GM21723 (cell line): ENCODE results near the gene HESX1.

Experiments used
- ATAC-seq: cut with Tn5 transposase; IDR thresholded peaks from one replicate; pipeline ENCODE4 v1.9.1; 2021; ENCODE audit warnings: mild to moderate bottlenecking, moderate library complexity; ENCODE audit not compliant: unreplicated experiment

HESX1 gene

DNA sequence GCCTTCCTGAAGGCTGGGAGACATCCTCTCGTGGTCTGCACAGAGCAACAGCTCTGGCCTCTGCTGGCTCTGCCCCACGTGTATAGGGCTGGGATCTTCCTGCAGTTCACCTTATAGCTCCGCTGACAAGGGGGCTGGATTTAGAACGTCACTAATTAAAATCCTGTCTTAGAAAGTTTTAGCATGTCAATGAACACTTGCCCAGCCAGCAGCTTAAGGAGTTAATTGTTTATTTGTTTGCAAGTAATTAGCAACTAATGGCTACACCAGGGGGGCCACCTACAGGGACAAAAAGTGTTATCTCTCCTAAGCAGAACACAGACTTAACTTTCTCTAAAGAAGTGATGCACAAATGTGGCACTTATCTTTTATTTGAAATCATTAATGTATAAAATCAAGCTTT, at the start of gene HESX1:
Gene HESX1, minus strand, starts transcription at position 84 of the 403 bp plus-strand sequence. Its CDS starts 60 bp downstream, at position 24.
- no peak for ATAC-seq

GRCh38 chr3:57244946-57245345, 45.2 kb upstream of the HESX1 start:
- no peak for ATAC-seq

GRCh38 chr3:57234613-57235575, 35.1 kb upstream of the HESX1 start:
- ATAC-seq, result no peak

- no peak for ATAC-seq
These were observed 34.0 kb upstream of the HESX1 start for GRCh38 chr3:57233799-57234198.

- no peak for ATAC-seq
These were observed 30.2 kb upstream of the HESX1 start for GRCh38 chr3:57230006-57230405.

DNA sequence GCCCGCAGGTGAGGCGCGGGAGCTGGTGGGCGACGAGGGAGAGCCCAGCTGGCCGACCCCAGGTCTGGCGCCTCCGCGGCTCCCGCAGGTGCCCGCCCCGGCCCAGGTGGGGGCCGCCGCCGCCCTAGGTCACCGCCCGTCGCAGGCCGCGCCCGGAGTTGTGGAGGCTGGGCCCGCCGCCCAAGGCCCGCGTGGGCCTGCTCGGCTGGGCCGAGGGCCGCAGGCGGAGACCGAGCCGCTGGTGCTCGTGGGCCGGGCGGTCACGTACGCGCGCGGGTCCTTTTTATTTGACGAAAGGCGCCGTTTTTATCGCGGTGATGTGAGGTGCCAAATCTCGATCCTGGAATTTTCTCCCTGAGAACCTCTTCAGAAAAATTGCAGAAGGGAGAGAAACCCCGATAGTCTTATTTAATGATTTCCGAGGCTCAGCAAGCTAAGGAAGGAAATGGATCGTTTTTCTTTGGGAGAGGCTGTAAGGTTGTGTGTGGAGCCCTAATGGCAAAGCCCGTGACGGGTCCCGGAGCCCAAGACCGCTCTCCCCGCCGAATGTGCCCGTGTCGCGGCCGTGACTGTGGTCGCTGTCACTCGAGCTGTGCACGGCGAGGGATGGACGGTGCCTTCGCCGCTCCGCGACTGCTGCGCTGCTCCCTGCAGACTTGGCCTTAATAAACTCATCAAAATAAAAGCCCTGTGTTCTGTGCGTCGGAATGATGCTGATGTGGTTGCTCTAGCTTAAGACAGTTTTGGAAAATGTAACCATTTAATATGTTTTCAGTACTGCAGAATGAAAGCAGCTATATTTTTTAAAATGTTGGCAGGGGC, 28.4 kb upstream of the HESX1 start:
- peak; percentile 48 for ATAC-seq

DNA sequence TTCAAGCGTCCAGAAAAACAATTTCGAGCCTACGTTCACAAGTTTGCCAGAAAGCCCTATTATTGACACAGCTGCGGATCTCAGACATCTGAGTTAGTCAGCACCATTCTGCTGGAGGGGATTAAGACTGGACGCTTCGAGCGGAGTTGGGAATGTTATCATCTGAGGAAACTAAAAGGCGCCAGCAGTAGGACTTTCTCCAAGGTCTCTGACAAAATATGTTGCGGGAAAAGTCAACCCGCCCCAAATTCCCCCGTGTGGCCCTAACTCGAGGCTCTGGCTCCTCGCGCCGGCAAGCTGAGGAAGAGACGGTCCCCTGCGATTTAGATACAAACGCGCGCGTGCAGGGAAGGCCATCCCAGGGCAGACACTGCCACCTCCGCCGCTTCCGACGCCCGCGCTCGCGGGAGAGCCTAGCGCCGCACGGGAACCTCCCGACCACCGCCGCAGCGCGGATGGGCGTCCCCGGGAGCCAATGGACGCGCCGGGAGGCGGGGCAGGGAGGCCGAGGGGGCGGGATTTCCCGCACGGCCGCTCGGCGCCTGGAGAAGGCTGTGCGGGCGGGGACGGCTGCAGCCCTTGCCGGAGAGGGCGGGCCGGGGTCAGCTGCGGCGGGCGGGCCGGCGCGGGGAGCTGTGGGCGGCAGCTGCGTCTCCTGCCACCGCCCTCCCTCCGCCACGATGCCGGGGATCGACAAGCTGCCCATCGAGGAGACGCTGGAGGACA, 27.6 kb upstream of the HESX1 start, which contains the start of gene APPL1:
Gene APPL1, plus strand, starts transcription at position 526 of the 726 bp plus-strand sequence. Its CDS starts 155 bp downstream, at position 681.
- peak; percentile 87 for ATAC-seq

GRCh38 chr3:57226176-57226575, 26.4 kb upstream of the HESX1 start:
- no peak for ATAC-seq

DNA sequence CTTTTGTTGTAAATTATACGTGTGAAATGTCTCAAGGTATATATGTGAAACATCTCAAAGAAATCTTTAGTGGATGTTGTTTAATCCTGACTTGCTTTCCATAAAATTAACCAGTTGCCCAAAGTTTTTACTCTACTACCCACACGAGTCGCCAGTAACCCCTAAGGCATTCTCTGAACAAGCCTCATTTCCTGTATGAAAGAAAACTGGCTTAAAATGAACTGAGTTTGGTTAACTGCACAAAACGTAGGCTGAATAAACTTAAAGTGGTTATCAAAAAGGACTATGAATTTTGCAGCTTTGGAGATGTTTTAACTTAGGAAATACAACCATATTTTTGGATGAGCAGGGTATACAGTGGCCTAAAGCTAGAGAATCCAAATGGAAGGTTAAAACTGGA, 25.1 kb upstream of the HESX1 start:
- ATAC-seq, result no peak

DNA sequence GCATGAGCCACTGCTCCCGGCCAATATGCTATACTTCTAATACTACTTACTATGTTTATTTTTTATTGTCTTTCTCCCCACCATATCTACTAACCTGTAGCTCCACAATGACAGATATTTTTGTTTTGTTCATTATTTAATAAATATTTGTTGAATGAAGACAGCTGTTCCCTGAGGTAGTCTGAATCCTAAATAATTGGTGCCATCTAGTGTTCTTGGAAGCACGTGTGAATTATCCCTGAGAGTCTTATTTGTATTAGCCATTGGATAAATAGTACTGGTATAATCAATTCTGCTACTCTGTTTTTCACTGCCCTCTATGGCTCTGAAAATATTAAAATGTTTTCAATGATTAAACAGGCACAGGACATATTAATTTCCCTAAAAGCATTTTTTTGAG, 22.1 kb upstream of the HESX1 start:
- ATAC-seq, result no peak

GRCh38 chr3:57206423-57206822, 6.6 kb upstream of the HESX1 start:
- ATAC-seq, result no peak

- no peak for ATAC-seq
These were observed 5.1 kb downstream of the HESX1 start for GRCh38 chr3:57194641-57195040.

- ATAC-seq, result no peak
These were observed 7.8 kb downstream of the HESX1 start for GRCh38 chr3:57192028-57192427.

DNA sequence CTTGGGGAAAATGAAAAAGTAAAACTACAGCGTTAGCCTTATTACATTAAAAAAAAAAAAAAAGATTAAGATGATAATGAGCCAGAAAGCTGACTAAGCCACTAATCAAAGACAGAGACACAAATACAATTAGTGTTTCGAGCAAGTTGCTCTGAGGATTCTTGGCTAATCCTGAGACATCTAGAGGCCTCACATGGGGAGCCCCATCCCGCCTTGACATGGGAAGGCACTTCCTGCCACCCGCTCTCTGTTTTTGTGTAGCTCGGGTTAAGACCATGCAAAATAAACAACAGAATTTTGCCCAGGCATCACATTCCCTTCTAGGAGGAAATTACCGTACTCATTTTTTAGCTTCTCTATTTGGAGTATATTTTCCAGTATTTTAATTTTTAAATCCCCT, 15.3 kb downstream of the HESX1 start:
- no peak for ATAC-seq

DNA sequence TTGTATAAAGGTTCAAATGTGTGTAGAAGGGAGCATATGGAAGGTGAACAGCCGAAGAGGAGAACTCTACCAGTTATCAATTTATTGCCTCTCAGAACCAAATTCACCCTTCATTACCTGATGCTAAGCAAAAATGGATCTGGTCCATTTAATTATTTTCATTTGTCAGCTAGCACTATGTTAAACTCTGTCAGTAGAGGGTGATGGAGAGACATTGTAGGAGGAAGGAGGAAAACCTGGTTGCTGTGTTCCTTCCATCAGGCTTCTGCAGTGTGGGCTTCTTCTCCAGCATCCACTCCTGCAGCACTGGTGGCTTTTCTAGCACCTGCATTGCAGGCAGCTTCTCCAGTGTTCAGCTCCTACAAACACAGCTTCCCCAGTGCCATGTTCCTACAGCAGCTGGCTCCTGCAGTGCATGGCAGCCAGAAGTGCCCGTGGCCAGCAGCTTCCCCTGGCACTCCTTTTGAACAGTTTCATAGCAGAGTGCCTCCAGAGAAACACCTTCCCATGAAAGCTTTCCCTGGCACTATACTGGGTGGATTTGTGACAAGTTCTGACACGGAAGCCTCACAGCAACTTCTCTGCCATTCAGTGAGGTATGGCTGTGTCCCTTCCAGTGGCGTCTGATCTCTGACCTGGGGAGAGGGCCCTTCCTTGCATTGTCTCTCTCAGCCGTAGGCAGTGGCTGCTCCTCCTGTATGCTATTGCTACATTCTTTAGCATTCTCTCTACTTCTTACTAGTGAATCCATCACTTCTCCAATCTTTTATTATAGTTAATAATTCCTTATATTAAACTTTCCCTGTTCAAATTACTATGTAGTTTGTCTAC, 20.0 kb downstream of the HESX1 start:
- ATAC-seq, result no peak

GRCh38 chr3:57176045-57176444, 23.7 kb downstream of the HESX1 start:
- no peak for ATAC-seq

DNA sequence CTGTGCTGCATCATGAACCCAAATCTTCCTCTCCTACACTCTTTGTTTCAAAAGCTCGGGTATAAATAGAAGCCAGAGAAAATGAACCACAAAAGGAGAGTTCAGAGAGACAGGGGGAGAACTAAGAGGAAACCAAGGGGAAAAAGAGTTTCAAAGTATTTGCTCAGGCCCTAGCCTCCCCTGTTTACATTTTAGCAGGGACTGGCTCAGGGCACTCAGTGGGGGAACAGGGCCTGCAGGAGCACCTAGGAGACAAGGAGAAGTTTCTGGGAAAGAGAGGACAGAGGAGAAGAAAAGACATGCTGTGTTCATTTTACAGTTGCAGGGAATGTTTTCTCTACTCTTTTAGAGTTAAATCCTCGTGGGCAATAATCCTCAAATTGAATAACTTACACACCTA, 26.1 kb downstream of the HESX1 start:
- no peak for ATAC-seq

- no peak for ATAC-seq
These were observed 28.8 kb downstream of the HESX1 start for GRCh38 chr3:57170946-57171345.

DNA sequence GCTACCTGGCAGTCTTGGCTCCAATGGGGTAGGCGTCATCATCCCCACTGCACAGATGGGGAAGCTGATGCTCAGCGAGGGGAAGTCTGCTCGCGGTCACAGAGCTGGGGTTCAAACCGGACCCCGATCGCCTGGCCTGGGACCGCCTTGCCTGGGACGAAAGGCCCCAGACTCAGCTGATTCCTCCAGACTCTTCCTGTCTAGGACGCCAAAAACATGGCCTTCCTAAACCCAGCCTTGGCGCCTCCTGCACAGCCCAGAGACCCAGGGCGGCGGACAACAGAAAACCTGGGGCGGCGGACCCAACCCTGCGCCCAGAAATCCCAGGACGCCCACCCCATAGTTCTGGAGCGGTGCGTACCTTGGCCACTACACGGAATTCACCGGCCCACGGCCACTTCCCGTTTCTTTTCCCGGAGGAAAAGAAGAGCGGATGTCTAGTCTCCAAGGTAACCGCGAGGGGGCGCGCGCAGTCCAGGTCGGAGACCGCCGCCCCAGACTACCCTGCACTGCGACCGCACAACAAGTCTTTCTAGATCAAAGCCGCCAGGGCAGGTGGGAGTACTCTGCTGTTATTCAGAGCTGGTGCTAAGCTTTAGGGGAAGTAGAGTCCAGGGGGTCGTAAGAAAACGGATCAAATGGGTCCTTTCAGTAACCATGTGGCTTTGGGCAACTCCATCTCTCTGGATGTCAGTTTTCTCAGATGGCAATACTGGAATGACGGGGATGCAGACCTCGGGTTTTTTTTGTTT, 29.7 kb downstream of the HESX1 start:
- ATAC-seq, result peak; percentile 69
